Adipocyte (in vitro differentiated cells): Measurements from ENCODE around the gene KRT78.
"Not testable (repeated sequence)": the region's sequence is repeated elsewhere in the genome, so short reads cannot be mapped to it uniquely, and the experiment has no call there.

Source experiments
- DNase-seq: peaks from one replicate; pipeline ENCODE4 v3.0.0-alpha.2; 2015; ENCODE audit warnings: low read depth
- H3K27me3 ChIP-seq: replicated peaks from 2 replicates; pipeline ENCODE4 v1.7.0; 2013; ENCODE audit warnings: mild to moderate bottlenecking, low read length, moderate library complexity; ENCODE audit not compliant: control insufficient read depth, insufficient read depth
- H3K36me3 ChIP-seq: 2 replicates; pipeline ENCODE4 v1.7.0; 2013; ENCODE audit warnings: low read length, mild to moderate bottlenecking, moderate library complexity; ENCODE audit not compliant: control insufficient read depth, insufficient read depth, severe bottlenecking
- H3K4me1 ChIP-seq: 2 replicates; pipeline ENCODE4 v1.7.0; 2013; ENCODE audit warnings: mild to moderate bottlenecking, low read length, moderate library complexity; ENCODE audit not compliant: control insufficient read depth, insufficient read depth
- H3K4me3 ChIP-seq: 2 replicates; pipeline ENCODE4 v1.7.0; 2013; ENCODE audit warnings: mild to moderate bottlenecking, low read length, moderate library complexity
- H3K9ac ChIP-seq: 2 replicates; pipeline ENCODE4 v1.7.0; 2013; ENCODE audit warnings: mild to moderate bottlenecking, low read length, moderate library complexity
- H3K9me3 ChIP-seq: 2 replicates; pipeline ENCODE4 v1.7.0; 2013; ENCODE audit warnings: mild to moderate bottlenecking, low read length, moderate library complexity; ENCODE audit not compliant: control insufficient read depth

The KRT78 gene

DNA sequence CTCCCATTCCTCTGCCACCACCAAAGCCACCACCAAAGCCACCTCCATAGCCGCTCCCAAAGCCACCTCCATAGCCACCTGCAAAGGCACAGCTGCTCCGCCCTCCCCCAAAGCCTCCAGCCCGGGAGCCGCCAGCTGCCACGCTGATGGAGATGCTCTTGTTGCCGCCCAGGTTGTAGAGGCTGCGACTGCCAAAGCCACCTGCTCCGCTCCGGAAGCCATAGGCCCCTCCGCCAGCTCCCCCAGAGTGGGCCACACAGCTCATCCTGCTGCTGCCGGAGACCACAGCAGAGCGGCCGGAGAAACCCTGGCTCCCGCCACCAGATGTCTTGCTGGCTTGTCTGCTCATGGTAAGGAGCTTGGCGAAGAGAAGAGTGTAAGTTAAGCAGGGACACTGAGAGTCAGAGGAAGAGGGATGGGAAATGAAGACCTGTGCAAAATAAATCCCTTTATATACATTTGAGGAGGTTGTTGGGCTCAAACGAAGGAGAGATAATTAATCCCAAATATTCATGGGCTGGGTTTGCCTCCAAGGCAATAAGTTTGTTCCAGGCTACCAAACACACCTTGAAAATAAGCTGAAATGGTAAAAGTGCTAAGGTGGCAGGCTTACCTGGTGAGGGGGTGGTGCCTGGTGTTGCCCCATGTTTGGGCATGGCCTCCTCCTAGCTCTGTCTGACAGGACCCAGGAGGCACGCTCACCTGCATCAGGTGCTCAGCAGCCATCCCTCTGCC lies 52.9 kb downstream of the KRT78 start, which contains the start of gene KRT3:
TSS of gene KRT3 (minus strand) at position 424 of the 735 bp plus-strand sequence. CDS start at position 349, 75 bp downstream.
- Histone ChIP-seq H3K4me1 (no peaks in the 10 kb centered on the region), H3K36me3 (no peaks in the 10 kb centered on the region), H3K9ac (no peak within 1 kb of the TSS), H3K9me3 (no peaks in the 10 kb centered on the region), H3K27me3 (peaks cover 16% of the 10 kb centered on the region), H3K4me3 (no peak within 1 kb of the TSS)
- DNase-seq = no peak

DNA sequence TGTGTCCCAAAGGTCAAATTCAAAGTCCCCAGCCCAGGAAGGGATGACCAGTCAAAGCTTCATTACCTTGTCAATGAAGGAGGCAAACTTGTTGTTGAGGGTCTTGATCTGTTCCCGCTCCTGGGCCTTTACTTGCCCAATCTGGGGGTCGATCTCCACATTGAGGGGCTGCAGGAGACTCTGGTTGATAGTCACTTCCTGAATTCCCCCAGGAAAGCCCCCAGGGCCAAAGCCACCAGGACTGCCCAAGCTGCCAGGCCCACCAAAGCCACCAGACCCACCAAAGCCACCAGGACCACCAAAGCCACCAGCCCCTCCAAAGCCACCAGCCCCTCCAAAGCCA lies 53.5 kb downstream of the KRT78 start:
- peaks cover 21% of the 10 kb centered on the region for H3K27me3 ChIP-seq
- H3K36me3 ChIP-seq, H3K4me3 ChIP-seq, DNase-seq, H3K9me3 ChIP-seq, H3K4me1 ChIP-seq, H3K9ac ChIP-seq: not testable (repeated sequence)

DNA sequence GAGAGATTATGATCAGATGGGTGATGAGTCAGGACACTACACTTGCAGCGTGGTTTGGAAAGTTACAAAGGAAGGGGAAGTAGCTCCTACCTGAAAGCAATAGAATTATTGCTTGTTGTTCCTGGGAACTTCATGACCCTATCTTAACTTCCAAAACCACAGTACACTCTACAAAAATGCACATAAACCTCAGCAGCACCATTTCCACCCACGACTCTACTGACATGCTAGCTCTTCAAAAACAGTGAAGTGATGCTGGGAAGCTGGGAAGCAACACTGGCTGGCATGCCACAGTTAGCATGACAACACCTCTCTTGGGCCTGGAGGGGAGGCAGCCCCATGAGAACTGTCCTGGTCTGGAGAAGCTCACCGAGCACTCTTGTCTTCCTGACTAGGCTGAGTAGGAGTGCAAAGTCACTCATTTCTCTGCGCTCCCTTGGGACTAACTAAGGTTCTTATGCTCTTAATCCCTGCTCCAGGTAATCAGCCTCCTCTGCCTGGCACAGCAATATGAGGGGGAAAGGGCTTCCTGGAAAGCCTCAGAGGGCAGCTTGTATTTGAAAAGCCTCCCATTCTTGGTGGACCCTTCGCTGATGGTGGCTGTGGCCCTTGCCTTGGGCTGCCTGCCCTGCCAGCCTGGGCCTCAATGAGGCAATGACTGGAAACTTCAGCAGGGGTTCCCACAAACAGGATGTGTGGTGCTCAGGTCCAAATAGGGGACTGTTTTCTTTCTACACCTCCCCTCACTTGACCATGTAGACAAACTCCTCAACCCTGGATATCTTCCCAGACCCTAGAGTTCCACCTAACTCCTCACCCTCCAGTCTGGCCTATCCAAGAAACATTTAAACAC lies 54.1 kb downstream of the KRT78 start:
- DNase-seq = no peak
- H3K27me3 ChIP-seq = peaks cover 24% of the 10 kb centered on the region
- H3K9me3 ChIP-seq = no peaks in the 10 kb centered on the region
- no peaks in the 10 kb centered on the region for H3K4me1 ChIP-seq
- no peak overlapping the region for H3K4me3 ChIP-seq
- H3K9ac ChIP-seq = no peak overlapping the region
- no peaks in the 10 kb centered on the region for H3K36me3 ChIP-seq

GRCh38 chr12:52792185-52793029 lies 56.4 kb downstream of the KRT78 start:
- Histone ChIP-seq H3K4me1 (no peaks in the 10 kb centered on the region), H3K36me3 (no peaks in the 10 kb centered on the region), H3K4me3 (no peak overlapping the region), H3K9me3 (no peaks in the 10 kb centered on the region), H3K27me3 (peaks cover 45% of the 10 kb centered on the region), H3K9ac (no peak overlapping the region)
- DNase-seq = no peak

DNA sequence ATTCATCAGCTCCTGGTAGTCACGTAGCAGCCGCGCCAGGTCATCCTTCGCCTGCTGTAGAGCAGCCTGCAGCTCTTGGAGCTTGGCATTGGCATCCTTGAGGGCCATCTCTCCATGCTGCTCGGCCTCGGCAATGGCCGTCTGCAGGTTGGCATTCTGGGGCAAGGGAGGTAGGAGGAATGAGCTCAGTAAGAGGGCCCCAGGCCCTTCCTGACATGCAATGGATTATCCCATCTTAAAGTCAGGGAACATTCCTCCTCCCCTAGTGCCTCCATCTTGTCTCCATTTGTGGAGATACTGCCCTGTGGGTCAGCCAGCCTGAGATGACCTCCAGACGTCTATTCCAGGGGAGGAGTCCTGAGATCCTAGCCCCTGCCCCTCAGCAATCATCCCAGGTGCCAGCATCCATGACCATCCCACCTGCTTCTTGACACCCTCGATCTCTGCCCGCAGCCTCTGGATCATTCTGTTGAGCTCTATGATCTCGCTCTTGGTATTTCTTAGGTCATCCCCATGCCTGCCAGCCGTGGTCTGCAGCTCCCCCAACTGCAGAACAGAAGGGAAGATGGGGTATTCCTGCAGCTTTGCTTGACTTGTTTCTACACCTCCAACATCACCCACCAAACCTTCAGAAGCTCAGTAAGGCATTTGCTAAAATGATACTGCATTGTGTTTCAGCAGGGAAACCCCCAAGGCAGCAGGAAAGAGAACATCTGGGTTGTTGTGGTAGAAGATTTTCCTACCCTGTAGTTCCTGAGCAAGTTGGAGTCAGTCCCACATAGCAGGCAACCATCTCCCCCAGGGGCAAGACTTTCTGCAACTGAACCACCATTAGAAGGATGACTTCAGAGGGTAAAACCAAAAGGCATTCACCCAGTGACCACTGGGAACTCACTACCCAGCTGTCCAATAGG lies 57.3 kb downstream of the KRT78 start:
- Histone ChIP-seq H3K4me3 (no peak overlapping the region), H3K36me3 (no peaks in the 10 kb centered on the region), H3K9ac (no peak overlapping the region), H3K9me3 (no peaks in the 10 kb centered on the region), H3K4me1 (no peaks in the 10 kb centered on the region), H3K27me3 (peaks cover 53% of the 10 kb centered on the region)
- no peak for DNase-seq

GRCh38 chr12:52790427-52791270 lies 58.1 kb downstream of the KRT78 start:
- peaks cover 1% of the 10 kb centered on the region for H3K9me3 ChIP-seq

GRCh38 chr12:52789637-52790426 lies 59.0 kb downstream of the KRT78 start:
- Histone ChIP-seq H3K9ac (no peak overlapping the region), H3K4me1 (no peaks in the 10 kb centered on the region), H3K9me3 (peaks cover 5% of the 10 kb centered on the region), H3K4me3 (no peak overlapping the region), H3K36me3 (no peaks in the 10 kb centered on the region), H3K27me3 (peaks cover 63% of the 10 kb centered on the region)
- no peak for DNase-seq

More at GRCh38 chr12:52790427-52791270, 58.1 kb downstream of the KRT78 start:
- H3K27me3 ChIP-seq = peaks cover 55% of the 10 kb centered on the region
- DNase-seq = no peak
- no peak overlapping the region for H3K9ac ChIP-seq
- no peaks in the 10 kb centered on the region for H3K36me3 ChIP-seq
- H3K4me3 ChIP-seq = no peak overlapping the region
- no peaks in the 10 kb centered on the region for H3K4me1 ChIP-seq

- H3K36me3 ChIP-seq = no peaks in the 10 kb centered on the region
- peaks cover 5% of the 10 kb centered on the region for H3K9me3 ChIP-seq
- no peak overlapping the region for H3K4me3 ChIP-seq
- peaks cover 65% of the 10 kb centered on the region for H3K27me3 ChIP-seq
- no peak for DNase-seq
- no peak overlapping the region for H3K9ac ChIP-seq
- H3K4me1 ChIP-seq = no peaks in the 10 kb centered on the region
Measured at GRCh38 chr12:52788876-52789636, 59.7 kb downstream of the KRT78 start.
